ENCODE measurements around the gene BRPF3. TPM values are rescaled to one million over a fixed set of nuclear protein-coding genes. Genes with fewer than 3 reads are reported as not detected.

The BRPF3 gene
- total RNA-seq, 1 experiment from 2014 or later, result 43.4 TPM

- Histone ChIP-seq H4K91ac (ENCODE audit: insufficient read length, low read depth, low read length) (no peak overlapping the region), H3K27ac (ENCODE audit: insufficient read length, low read depth, low read length) (no peak overlapping the region), H3K14ac (ENCODE audit: insufficient read depth, low read length) (no peak overlapping the region), H3K4me2 (ENCODE audit: insufficient read depth, insufficient read length, low read length) (no peak overlapping the region), H3K79me1 (ENCODE audit: insufficient read depth, low read depth, low read length, poor library complexity, severe bottlenecking) (no peaks in the 10 kb centered on the region), H2AK5ac (ENCODE audit: insufficient read length, low read length) (no peak overlapping the region), H4K20me1 (ENCODE audit: control insufficient read depth, insufficient read depth, insufficient read length) (no peaks in the 10 kb centered on the region), H2BK120ac (ENCODE audit: low read depth, low read length, poor library complexity, severe bottlenecking) (no peak overlapping the region), H3T11ph (ENCODE audit: low read length) (no peak overlapping the region), H2BK5ac (ENCODE audit: insufficient read length, low read length) (no peak overlapping the region), H3K23me2 (ENCODE audit: insufficient read length, low read depth, low read length, poor library complexity, severe bottlenecking) (no peaks in the 10 kb centered on the region), H2BK20ac (ENCODE audit: low read depth, low read length, poor library complexity, severe bottlenecking) (no peak overlapping the region), H3K4me1 (ENCODE audit: insufficient read depth, low read length) (no peaks in the 10 kb centered on the region), H3K79me2 (ENCODE audit: insufficient read depth, low read length) (no peaks in the 10 kb centered on the region), H3K9me3 (ENCODE audit: control insufficient read depth, low read depth, low read length) (no peaks in the 10 kb centered on the region), H3K23ac (ENCODE audit: insufficient read length, low read depth, low read length) (no peak overlapping the region), H3K56ac (ENCODE audit: insufficient read length, low read depth, low read length) (no peak overlapping the region), H2BK12ac (ENCODE audit: insufficient read length, low read depth, low read length) (no peak overlapping the region), H4K5ac (ENCODE audit: insufficient read length, low read depth, low read length) (no peak overlapping the region), H3K27me3 (ENCODE audit: insufficient read depth, low read length) (no peaks in the 10 kb centered on the region), H3K18ac (ENCODE audit: insufficient read length, low read depth, low read length) (no peak overlapping the region), H3K9ac (ENCODE audit: extremely low read depth, insufficient read length, low read length) (no peak overlapping the region), H2AFZ (ENCODE audit: low read length) (no peak overlapping the region), H4K8ac (replicated peaks; ENCODE audit: insufficient read length, low read depth, low read length) (no peak overlapping the region), H3K4ac (ENCODE audit: low read depth, low read length) (no peak overlapping the region), H2BK15ac (ENCODE audit: low read depth, low read length) (no peak overlapping the region)
- TF ChIP-seq, protein P1, sequence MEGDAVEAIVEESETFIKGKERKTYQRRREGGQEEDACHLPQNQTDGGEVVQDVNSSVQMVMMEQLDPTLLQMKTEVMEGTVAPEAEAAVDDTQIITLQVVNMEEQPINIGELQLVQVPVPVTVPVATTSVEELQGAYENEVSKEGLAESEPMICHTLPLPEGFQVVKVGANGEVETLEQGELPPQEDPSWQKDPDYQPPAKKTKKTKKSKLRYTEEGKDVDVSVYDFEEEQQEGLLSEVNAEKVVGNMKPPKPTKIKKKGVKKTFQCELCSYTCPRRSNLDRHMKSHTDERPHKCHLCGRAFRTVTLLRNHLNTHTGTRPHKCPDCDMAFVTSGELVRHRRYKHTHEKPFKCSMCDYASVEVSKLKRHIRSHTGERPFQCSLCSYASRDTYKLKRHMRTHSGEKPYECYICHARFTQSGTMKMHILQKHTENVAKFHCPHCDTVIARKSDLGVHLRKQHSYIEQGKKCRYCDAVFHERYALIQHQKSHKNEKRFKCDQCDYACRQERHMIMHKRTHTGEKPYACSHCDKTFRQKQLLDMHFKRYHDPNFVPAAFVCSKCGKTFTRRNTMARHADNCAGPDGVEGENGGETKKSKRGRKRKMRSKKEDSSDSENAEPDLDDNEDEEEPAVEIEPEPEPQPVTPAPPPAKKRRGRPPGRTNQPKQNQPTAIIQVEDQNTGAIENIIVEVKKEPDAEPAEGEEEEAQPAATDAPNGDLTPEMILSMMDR (conservative IDR thresholded peaks at IDR 0.05), result no peak
- DNase-seq, result no peak
- Mint-ChIP-seq H3K4me1 (no peaks in the 10 kb centered on the region), H3K27me3 (ENCODE audit: low read depth) (no peaks in the 10 kb centered on the region), H3K4me3 (no peak overlapping the region), H3K9me3 (no peaks in the 10 kb centered on the region), H3K36me3 (ENCODE audit: insufficient read depth in 1 of 3, low read depth in 3 of 3) (peaks cover 21 to 89% (median 71%) of the 10 kb centered on the region in 3 experiments), H3K27ac (no peak overlapping the region; a peak in 1 of 7 replicates)
- WGBS (ENCODE audit: extremely low coverage, insufficient read length, low lambda C conversion rate), result no CpG with 5 or more reads among the region's 1 CpG
Measured at GRCh38 chr6:36227379-36228228, 31.1 kb downstream of the BRPF3 start.

Data from H9 (cell line).